Measurements from ENCODE around the gene RELA. TPM values are rescaled to one million over a fixed set of nuclear protein-coding genes. Genes with fewer than 3 reads are reported as not detected.

RELA gene
- total and polyA plus RNA-seq, 10 of the 15 experiments (the other 5 are each of a cell fraction or from before 2014, with no cell fraction given): 5.1 to 56.4 (median 34.2) TPM

- TF ChIP-seq ZNF687 (IDR thresholded peaks at IDR 0.05): peak; percentile 92
- 0 out of 2 replicates have a peak, but pooled peaks have one; percentile 35 for TF ChIP-seq CHD1 (IDR thresholded peaks at IDR 0.05; ENCODE audit: low read depth, low read length)
- TF ChIP-seq RBBP5 (conservative IDR thresholded peaks at IDR 0.05): no peak
- TF ChIP-seq SKIL (IDR thresholded peaks at IDR 0.05; ENCODE audit: low read depth, poor library complexity, severe bottlenecking): peak; percentile 28
- TF ChIP-seq HSF1 (IDR thresholded peaks at IDR 0.05; ENCODE audit: low read depth, low read length): no peak
- TF ChIP-seq CEBPB (IDR thresholded peaks at IDR 0.05; ENCODE audit: borderline replicate concordance in 1 of 2, low read depth in 2 of 2, low read length in 2 of 2): no peak
- TF ChIP-seq NFXL1 (IDR thresholded peaks at IDR 0.05; ENCODE audit: borderline replicate concordance): no peak
- peak; percentile 95 for TF ChIP-seq PML (IDR thresholded peaks at IDR 0.05; ENCODE audit: low read length)
- TF ChIP-seq SMC3 (IDR thresholded peaks at IDR 0.05; ENCODE audit: borderline replicate concordance, low read length): no peak
- TF ChIP-seq MLLT1 (IDR thresholded peaks at IDR 0.05): peak; percentile 81
- TF ChIP-seq SIX5 (IDR thresholded peaks at IDR 0.05; ENCODE audit: low read depth, low read length, severe bottlenecking): no peak
- TF ChIP-seq GATAD2B (conservative IDR thresholded peaks at IDR 0.05; ENCODE audit: low read depth): peak; percentile 82
- no peak for TF ChIP-seq ZNF384 (IDR thresholded peaks at IDR 0.05; ENCODE audit: borderline replicate concordance, low read depth, low read length)
- peak; percentile 56 for TF ChIP-seq MEF2B (IDR thresholded peaks at IDR 0.05; ENCODE audit: partially characterized antibody, poor library complexity, severe bottlenecking)
- peak; percentile 9 for TF ChIP-seq SP1 (IDR thresholded peaks at IDR 0.05; ENCODE audit: low read depth, low read length)
- peak; percentile 46; the same call in 1 of the 2 replicates for TF ChIP-seq TCF12 (IDR thresholded peaks at IDR 0.05; ENCODE audit: low read depth, low read length)
- no peak for TF ChIP-seq KLF5 (IDR thresholded peaks at IDR 0.05; ENCODE audit: partially characterized antibody)
- no peak for TF ChIP-seq PKNOX1 (IDR thresholded peaks at IDR 0.05)
Measured at GRCh38 chr11:65652511-65653228, 10.0 kb downstream of the RELA start (continued).
